Prostate gland (tissue), 2 donors: Measurements from ENCODE around the gene POLE2.

ENCODE experiments used
- CTCF ChIP-seq, 4 experiments: fragments of 200-600 bp in 2 of 4; fragments of 450-650 bp in 2 of 4; sonication (generic) in 2 of 4; IDR thresholded peaks; 1 replicate in 3 of 4; 2 replicates in 1 of 4; pipeline ENCODE4 v1.5.1; 2016 to 2019; ENCODE audit warnings: antibody characterized with exemption in 4 of 4, mild to moderate bottlenecking in 2 of 4, moderate library complexity in 2 of 4
- POLR2A ChIP-seq: fragments of 450-650 bp; IDR thresholded peaks from one replicate; pipeline ENCODE4 v1.6.1; 2016; ENCODE audit warnings: antibody characterized with exemption, mild to moderate bottlenecking
- POLR2AphosphoS5 ChIP-seq: sonication (generic); formaldehyde crosslinking; IDR thresholded peaks from one replicate; pipeline ENCODE4 v1.6.1; 2017; ENCODE audit warnings: antibody characterized with exemption

GRCh38 chr14:49612671-49613070 is 75.3 kb downstream of the POLE2 start:
- TF ChIP-seq CTCF (IDR thresholded peaks at IDR 0.05) (no peak), POLR2AphosphoS5 (no peak), POLR2A (no peak)
